K562 (cell line): Measurements from ENCODE around the gene PPP1CB. TPM values are rescaled to one million over a fixed set of nuclear protein-coding genes. Genes with fewer than 3 reads are reported as not detected.
A peak's percentile ranks its signal among the peaks of the same experiment; 100 is the strongest.

Experiments
- CTBP1 ChIP-seq: fragments of 450-650 bp; IDR thresholded peaks from 2 replicates; pipeline ENCODE4 v1.6.1; 2016; ENCODE audit warnings: borderline replicate concordance
- IFI16 ChIP-seq: fragments of 250-450 bp; sonication (Bioruptor Pico); IDR thresholded peaks from 2 replicates; pipeline ENCODE4 v2.1.2; 2022; ENCODE audit warnings: mild to moderate bottlenecking, inconsistent platforms
- MBD2 ChIP-seq: sonication (generic); IDR thresholded peaks from 2 replicates; pipeline ENCODE4 v1.6.1; 2016; ENCODE audit warnings: low read depth, borderline replicate concordance
- MCM5 ChIP-seq: fragments of 450-650 bp; IDR thresholded peaks from 2 replicates; pipeline ENCODE4 v1.6.1; 2016; ENCODE audit warnings: low read depth
- WHSC1 ChIP-seq: IDR thresholded peaks from one replicate; pipeline ENCODE4 v1.6.1; 2012; ENCODE audit warnings: low read length, control low read depth, inconsistent platforms
- XRCC4 ChIP-seq: IDR thresholded peaks from one replicate; pipeline ENCODE4 v1.6.1; 2011; ENCODE audit not compliant: insufficient read depth, insufficient read length; ENCODE audit errors: extremely low read depth
- ZBTB9 ChIP-seq: fragments of 450-650 bp; formaldehyde crosslinking; IDR thresholded peaks from 2 replicates; pipeline ENCODE4 v1.4.0; 2020; ENCODE audit warnings: mild to moderate bottlenecking, moderate library complexity
- polyA plus RNA-seq, 8 experiments: library from polyadenylated mRNA; depleted of rRNA in 4 of 8; stranded (reverse) in 5 of 8; unstranded in 3 of 8; fragments of >200 nt; fragmentation: Nextera tagmentation in 2 of 8; fragmentation: Illumina TruSeq in 1 of 8; extraction: Ambion mirVana in 2 of 8; extraction: Trizol in 1 of 8; gene quantifications; 2 replicates each; pipeline versions ENCODE4 v1.2.1 to v1.2.3, GENCODE V29; 2011 to 2014; ENCODE audit warnings: inconsistent platforms in 1 of 8, missing spikeins in 1 of 8
- total RNA-seq, 7 experiments: library from RNA; depleted of rRNA in 6 of 7; stranded (reverse); fragments of >200 nt in 6 of 7; fragmentation: Illumina TruSeq in 2 of 7; extraction: Trizol in 2 of 7; gene quantifications; 2 replicates each; pipeline versions ENCODE4 v1.2.1 to v1.2.3, GENCODE V29; 2011 to 2021; ENCODE audit warnings: low replicate concordance in 1 of 7
- TF ChIP-seq, protein P1 (sequence below): fragments of 200-600 bp; sonication (generic); IDR thresholded peaks from one replicate; pipeline ENCODE4 v1.6.1; 2012; ENCODE audit warnings: mild to moderate bottlenecking, low read depth, low read length, inconsistent platforms
- TF ChIP-seq, protein P2 (sequence below): fragments of 450-650 bp; IDR thresholded peaks from 2 replicates; pipeline ENCODE4 v1.6.1; 2016; ENCODE audit warnings: borderline replicate concordance
- TF ChIP-seq, protein P3 (sequence below): fragments of 450-650 bp; formaldehyde crosslinking; IDR thresholded peaks from 2 replicates; pipeline ENCODE4 v1.4.0; 2022; ENCODE audit warnings: missing genetic modification characterization
- TF ChIP-seq, protein P4 (sequence below): fragments of 450-650 bp; formaldehyde crosslinking; IDR thresholded peaks from 2 replicates; pipeline ENCODE4 v1.4.0; 2022; ENCODE audit warnings: mild to moderate bottlenecking, moderate library complexity

The PPP1CB gene
- total and polyA plus RNA-seq, 9 of the 15 experiments (the other 6 are each of a cell fraction or from before 2014, with no cell fraction given), result 25.6 to 118 (median 58.9) TPM

- TF ChIP-seq, protein P1, sequence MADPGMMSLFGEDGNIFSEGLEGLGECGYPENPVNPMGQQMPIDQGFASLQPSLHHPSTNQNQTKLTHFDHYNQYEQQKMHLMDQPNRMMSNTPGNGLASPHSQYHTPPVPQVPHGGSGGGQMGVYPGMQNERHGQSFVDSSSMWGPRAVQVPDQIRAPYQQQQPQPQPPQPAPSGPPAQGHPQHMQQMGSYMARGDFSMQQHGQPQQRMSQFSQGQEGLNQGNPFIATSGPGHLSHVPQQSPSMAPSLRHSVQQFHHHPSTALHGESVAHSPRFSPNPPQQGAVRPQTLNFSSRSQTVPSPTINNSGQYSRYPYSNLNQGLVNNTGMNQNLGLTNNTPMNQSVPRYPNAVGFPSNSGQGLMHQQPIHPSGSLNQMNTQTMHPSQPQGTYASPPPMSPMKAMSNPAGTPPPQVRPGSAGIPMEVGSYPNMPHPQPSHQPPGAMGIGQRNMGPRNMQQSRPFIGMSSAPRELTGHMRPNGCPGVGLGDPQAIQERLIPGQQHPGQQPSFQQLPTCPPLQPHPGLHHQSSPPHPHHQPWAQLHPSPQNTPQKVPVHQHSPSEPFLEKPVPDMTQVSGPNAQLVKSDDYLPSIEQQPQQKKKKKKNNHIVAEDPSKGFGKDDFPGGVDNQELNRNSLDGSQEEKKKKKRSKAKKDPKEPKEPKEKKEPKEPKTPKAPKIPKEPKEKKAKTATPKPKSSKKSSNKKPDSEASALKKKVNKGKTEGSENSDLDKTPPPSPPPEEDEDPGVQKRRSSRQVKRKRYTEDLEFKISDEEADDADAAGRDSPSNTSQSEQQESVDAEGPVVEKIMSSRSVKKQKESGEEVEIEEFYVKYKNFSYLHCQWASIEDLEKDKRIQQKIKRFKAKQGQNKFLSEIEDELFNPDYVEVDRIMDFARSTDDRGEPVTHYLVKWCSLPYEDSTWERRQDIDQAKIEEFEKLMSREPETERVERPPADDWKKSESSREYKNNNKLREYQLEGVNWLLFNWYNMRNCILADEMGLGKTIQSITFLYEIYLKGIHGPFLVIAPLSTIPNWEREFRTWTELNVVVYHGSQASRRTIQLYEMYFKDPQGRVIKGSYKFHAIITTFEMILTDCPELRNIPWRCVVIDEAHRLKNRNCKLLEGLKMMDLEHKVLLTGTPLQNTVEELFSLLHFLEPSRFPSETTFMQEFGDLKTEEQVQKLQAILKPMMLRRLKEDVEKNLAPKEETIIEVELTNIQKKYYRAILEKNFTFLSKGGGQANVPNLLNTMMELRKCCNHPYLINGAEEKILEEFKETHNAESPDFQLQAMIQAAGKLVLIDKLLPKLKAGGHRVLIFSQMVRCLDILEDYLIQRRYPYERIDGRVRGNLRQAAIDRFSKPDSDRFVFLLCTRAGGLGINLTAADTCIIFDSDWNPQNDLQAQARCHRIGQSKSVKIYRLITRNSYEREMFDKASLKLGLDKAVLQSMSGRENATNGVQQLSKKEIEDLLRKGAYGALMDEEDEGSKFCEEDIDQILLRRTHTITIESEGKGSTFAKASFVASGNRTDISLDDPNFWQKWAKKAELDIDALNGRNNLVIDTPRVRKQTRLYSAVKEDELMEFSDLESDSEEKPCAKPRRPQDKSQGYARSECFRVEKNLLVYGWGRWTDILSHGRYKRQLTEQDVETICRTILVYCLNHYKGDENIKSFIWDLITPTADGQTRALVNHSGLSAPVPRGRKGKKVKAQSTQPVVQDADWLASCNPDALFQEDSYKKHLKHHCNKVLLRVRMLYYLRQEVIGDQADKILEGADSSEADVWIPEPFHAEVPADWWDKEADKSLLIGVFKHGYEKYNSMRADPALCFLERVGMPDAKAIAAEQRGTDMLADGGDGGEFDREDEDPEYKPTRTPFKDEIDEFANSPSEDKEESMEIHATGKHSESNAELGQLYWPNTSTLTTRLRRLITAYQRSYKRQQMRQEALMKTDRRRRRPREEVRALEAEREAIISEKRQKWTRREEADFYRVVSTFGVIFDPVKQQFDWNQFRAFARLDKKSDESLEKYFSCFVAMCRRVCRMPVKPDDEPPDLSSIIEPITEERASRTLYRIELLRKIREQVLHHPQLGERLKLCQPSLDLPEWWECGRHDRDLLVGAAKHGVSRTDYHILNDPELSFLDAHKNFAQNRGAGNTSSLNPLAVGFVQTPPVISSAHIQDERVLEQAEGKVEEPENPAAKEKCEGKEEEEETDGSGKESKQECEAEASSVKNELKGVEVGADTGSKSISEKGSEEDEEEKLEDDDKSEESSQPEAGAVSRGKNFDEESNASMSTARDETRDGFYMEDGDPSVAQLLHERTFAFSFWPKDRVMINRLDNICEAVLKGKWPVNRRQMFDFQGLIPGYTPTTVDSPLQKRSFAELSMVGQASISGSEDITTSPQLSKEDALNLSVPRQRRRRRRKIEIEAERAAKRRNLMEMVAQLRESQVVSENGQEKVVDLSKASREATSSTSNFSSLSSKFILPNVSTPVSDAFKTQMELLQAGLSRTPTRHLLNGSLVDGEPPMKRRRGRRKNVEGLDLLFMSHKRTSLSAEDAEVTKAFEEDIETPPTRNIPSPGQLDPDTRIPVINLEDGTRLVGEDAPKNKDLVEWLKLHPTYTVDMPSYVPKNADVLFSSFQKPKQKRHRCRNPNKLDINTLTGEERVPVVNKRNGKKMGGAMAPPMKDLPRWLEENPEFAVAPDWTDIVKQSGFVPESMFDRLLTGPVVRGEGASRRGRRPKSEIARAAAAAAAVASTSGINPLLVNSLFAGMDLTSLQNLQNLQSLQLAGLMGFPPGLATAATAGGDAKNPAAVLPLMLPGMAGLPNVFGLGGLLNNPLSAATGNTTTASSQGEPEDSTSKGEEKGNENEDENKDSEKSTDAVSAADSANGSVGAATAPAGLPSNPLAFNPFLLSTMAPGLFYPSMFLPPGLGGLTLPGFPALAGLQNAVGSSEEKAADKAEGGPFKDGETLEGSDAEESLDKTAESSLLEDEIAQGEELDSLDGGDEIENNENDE, result no peak
- TF ChIP-seq IFI16 (CRISPR knock-in tag) (no peak), WHSC1 (no peak), MCM5 (no peak), MBD2 (no peak), XRCC4 (no peak), ZBTB9 (CRISPR knock-in tag) (peak; percentile 57), CTBP1 (no peak)
- TF ChIP-seq, protein P2, sequence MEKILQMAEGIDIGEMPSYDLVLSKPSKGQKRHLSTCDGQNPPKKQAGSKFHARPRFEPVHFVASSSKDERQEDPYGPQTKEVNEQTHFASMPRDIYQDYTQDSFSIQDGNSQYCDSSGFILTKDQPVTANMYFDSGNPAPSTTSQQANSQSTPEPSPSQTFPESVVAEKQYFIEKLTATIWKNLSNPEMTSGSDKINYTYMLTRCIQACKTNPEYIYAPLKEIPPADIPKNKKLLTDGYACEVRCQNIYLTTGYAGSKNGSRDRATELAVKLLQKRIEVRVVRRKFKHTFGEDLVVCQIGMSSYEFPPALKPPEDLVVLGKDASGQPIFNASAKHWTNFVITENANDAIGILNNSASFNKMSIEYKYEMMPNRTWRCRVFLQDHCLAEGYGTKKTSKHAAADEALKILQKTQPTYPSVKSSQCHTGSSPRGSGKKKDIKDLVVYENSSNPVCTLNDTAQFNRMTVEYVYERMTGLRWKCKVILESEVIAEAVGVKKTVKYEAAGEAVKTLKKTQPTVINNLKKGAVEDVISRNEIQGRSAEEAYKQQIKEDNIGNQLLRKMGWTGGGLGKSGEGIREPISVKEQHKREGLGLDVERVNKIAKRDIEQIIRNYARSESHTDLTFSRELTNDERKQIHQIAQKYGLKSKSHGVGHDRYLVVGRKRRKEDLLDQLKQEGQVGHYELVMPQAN, result no peak
- TF ChIP-seq, protein P3, sequence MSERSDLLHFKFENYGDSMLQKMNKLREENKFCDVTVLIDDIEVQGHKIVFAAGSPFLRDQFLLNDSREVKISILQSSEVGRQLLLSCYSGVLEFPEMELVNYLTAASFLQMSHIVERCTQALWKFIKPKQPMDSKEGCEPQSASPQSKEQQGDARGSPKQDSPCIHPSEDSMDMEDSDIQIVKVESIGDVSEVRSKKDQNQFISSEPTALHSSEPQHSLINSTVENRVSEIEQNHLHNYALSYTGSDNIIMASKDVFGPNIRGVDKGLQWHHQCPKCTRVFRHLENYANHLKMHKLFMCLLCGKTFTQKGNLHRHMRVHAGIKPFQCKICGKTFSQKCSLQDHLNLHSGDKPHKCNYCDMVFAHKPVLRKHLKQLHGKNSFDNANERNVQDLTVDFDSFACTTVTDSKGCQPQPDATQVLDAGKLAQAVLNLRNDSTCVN (CRISPR knock-in tag), result no peak
- TF ChIP-seq, protein P4, sequence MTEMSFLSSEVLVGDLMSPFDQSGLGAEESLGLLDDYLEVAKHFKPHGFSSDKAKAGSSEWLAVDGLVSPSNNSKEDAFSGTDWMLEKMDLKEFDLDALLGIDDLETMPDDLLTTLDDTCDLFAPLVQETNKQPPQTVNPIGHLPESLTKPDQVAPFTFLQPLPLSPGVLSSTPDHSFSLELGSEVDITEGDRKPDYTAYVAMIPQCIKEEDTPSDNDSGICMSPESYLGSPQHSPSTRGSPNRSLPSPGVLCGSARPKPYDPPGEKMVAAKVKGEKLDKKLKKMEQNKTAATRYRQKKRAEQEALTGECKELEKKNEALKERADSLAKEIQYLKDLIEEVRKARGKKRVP (CRISPR knock-in tag), result no peak
These were observed 463 bp downstream of the PPP1CB start (continued) for GRCh38 chr2:28751956-28752630.
